Measurements from ENCODE around the gene L3MBTL4.

The L3MBTL4 gene

GRCh38 chr18:6013171-6013810, 401.4 kb downstream of the L3MBTL4 start:
- DNase-seq (ENCODE audit: low read depth), result peak; percentile 23
- H3K4me3 ChIP-seq (replicated peaks; ENCODE audit: low read depth, low read length), result no peak overlapping the region
- no peak for TF ChIP-seq CTCF (IDR thresholded peaks at IDR 0.05; ENCODE audit: low read length, missing control alignments)

GRCh38 chr18:6010921-6011320, 403.8 kb downstream of the L3MBTL4 start:
- no peak overlapping the region for H3K4me3 ChIP-seq (replicated peaks; ENCODE audit: low read depth, low read length)
- no peak for TF ChIP-seq CTCF (IDR thresholded peaks at IDR 0.05; ENCODE audit: low read length, missing control alignments)
- DNase-seq (ENCODE audit: low read depth), result no peak

GRCh38 chr18:6010284-6010683, 404.4 kb downstream of the L3MBTL4 start:
- H3K4me3 ChIP-seq (replicated peaks; ENCODE audit: low read depth, low read length), result no peak overlapping the region
- TF ChIP-seq CTCF (IDR thresholded peaks at IDR 0.05; ENCODE audit: low read length, missing control alignments), result no peak
- DNase-seq (ENCODE audit: low read depth), result peak; percentile 15

- no peak for TF ChIP-seq CTCF (IDR thresholded peaks at IDR 0.05; ENCODE audit: low read length, missing control alignments)
- no peak overlapping the region for H3K4me3 ChIP-seq (replicated peaks; ENCODE audit: low read depth, low read length)
- peak; percentile 25 for DNase-seq (ENCODE audit: low read depth)
Observed at GRCh38 chr18:6009756-6010155, 405.0 kb downstream of the L3MBTL4 start.

GRCh38 chr18:6004683-6005082, 410.0 kb downstream of the L3MBTL4 start:
- TF ChIP-seq CTCF (IDR thresholded peaks at IDR 0.05; ENCODE audit: low read length, missing control alignments), result no peak
- no peak overlapping the region for H3K4me3 ChIP-seq (replicated peaks; ENCODE audit: low read depth, low read length)
- DNase-seq (ENCODE audit: low read depth), result no peak

GRCh38 chr18:6004119-6004518, 410.6 kb downstream of the L3MBTL4 start:
- TF ChIP-seq CTCF (IDR thresholded peaks at IDR 0.05; ENCODE audit: low read length, missing control alignments), result no peak
- no peak for DNase-seq (ENCODE audit: low read depth)
- H3K4me3 ChIP-seq (replicated peaks; ENCODE audit: low read depth, low read length), result no peak overlapping the region

- TF ChIP-seq CTCF (IDR thresholded peaks at IDR 0.05; ENCODE audit: low read length, missing control alignments), result no peak
- DNase-seq (ENCODE audit: low read depth), result peak; percentile 7
- H3K4me3 ChIP-seq (replicated peaks; ENCODE audit: low read depth, low read length), result no peak overlapping the region
Observed at GRCh38 chr18:6001867-6002266, 412.8 kb downstream of the L3MBTL4 start.
